Activated CD4-positive, alpha-beta T cell treated with anti-CD3 and anti-CD28 coated beads for 36 hours (primary cell): ENCODE measurements around the gene S100A13. TPM values are rescaled to one million over a fixed set of nuclear protein-coding genes. Genes with fewer than 3 reads are reported as not detected.
A peak's percentile ranks its signal among the peaks of the same experiment; 100 is the strongest.
"Not testable (repeated sequence)": the region's sequence is repeated elsewhere in the genome, so short reads cannot be mapped to it uniquely, and the experiment has no call there.

Experiments
- ATAC-seq: fragments of 200-7000 bp; cut with Tn5 transposase; one replicate; pipeline ENCODE4 v1.10.0; 2021; ENCODE audit warnings: mild to moderate bottlenecking, moderate library complexity
- CTCF ChIA-PET: fragments of 350-600 bp; sonication (Branson Sonifier 250); formaldehyde crosslinking; loops from one replicate; lab custom pipeline; 2021; ENCODE audit warnings: antibody characterized with exemption; lab: Charles Lee
- POLR2A ChIA-PET: fragments of 350-600 bp; sonication (Branson Sonifier 250); formaldehyde crosslinking; loops from one replicate; lab custom pipeline; 2021; ENCODE audit warnings: antibody characterized with exemption, inconsistent platforms; lab: Charles Lee
- DNase-seq: peaks from one replicate; pipeline ENCODE4 v3.0.0-alpha.2; 2020
- H3K27ac Mint-ChIP-seq: one replicate; pipeline ENCODE4 v1.8.0; 2021; ENCODE audit warnings: mixed read lengths
- H3K27me3 Mint-ChIP-seq: one replicate; pipeline ENCODE4 v1.8.0; 2021; ENCODE audit warnings: mixed read lengths
- H3K36me3 Mint-ChIP-seq: one replicate; pipeline ENCODE4 v1.8.0; 2021; ENCODE audit warnings: low read depth, mixed read lengths
- H3K4me1 Mint-ChIP-seq: one replicate; pipeline ENCODE4 v1.8.0; 2021; ENCODE audit warnings: mixed read lengths
- H3K4me3 Mint-ChIP-seq: one replicate; pipeline ENCODE4 v1.8.0; 2021; ENCODE audit warnings: mild to moderate bottlenecking, moderate library complexity, mixed read lengths
- H3K9me3 Mint-ChIP-seq: one replicate; pipeline ENCODE4 v1.8.0; 2021; ENCODE audit warnings: low read depth, mixed read lengths
- intact Hi-C, 2 experiments: fragments of 100-400 bp; cut with DNase I in 1 of 2; cut with micrococcal nuclease in 1 of 2; formaldehyde crosslinking; loops; one replicate each; pipeline versions ENCODE4 v1.14.2 to v1.15.1; 2022 to 2024; cut with DNase I, micrococcal nuclease
- total RNA-seq, 2 experiments: library from RNA; stranded (reverse); gene quantifications; one replicate each; pipeline ENCODE4 v1.2.3, GENCODE V29; 2021

S100A13 gene
- total RNA-seq, 2 experiments from 2014 or later, result 5.4 TPM

GRCh38 chr1:153648000-153648643, 20.8 kb upstream of the S100A13 start:
- CTCF ChIA-PET, result interaction anchor here (0.6 to 1.3 kb wide), 5 partner anchors 10 to 288 kb away, joined by 3 to 5 read pairs (median 3); no protein-coding TSS in a partner anchor
- peaks cover 51% of the 10 kb centered on the region for H3K4me1 Mint-ChIP-seq
- H3K27me3 Mint-ChIP-seq, result no peaks in the 10 kb centered on the region
- no peak for ATAC-seq
- intact Hi-C loops, result no loop called here
- POLR2A ChIA-PET, result interaction anchor here (0.6 to 0.8 kb wide), 3 partner anchors 14 to 469 kb away, joined by 3 to 4 read pairs (median 4); partner anchors contain the start of gene CHTOP
- H3K36me3 Mint-ChIP-seq, result peaks cover 45% of the 10 kb centered on the region
- H3K27ac Mint-ChIP-seq, result peak overlapping the region; percentile 43
- H3K9me3 Mint-ChIP-seq, result no peaks in the 10 kb centered on the region
- no peak for DNase-seq
- H3K4me3 Mint-ChIP-seq, result no peak overlapping the region

GRCh38 chr1:153647346-153647714, 20.0 kb upstream of the S100A13 start:
- intact Hi-C loops, result no loop called here
- ATAC-seq, result no peak
- H3K27ac Mint-ChIP-seq, result peak overlapping the region; percentile 75
- POLR2A ChIA-PET, result interaction anchor here (0.6 to 0.8 kb wide), 4 partner anchors 13 to 470 kb away, joined by 3 to 4 read pairs (median 4); partner anchors contain the start of gene CHTOP
- peaks cover 54% of the 10 kb centered on the region for H3K4me1 Mint-ChIP-seq
- no peaks in the 10 kb centered on the region for H3K9me3 Mint-ChIP-seq
- CTCF ChIA-PET, result interaction anchor here (0.9 kb wide), 1 partner anchor 9 kb away, joined by 3 read pairs; no protein-coding TSS in a partner anchor
- DNase-seq, result no peak
- H3K36me3 Mint-ChIP-seq, result peaks cover 51% of the 10 kb centered on the region
- peak overlapping the region; percentile 28 for H3K4me3 Mint-ChIP-seq
- H3K27me3 Mint-ChIP-seq, result no peaks in the 10 kb centered on the region

- no peaks in the 10 kb centered on the region for H3K27me3 Mint-ChIP-seq
- H3K9me3 Mint-ChIP-seq, result no peaks in the 10 kb centered on the region
- ChIA-PET CTCF (interaction anchor here (1.3 kb wide), 2 partner anchors 9 to 10 kb away, joined by 3 to 4 read pairs; no protein-coding TSS in a partner anchor), POLR2A (interaction anchor here (0.6 kb wide), 1 partner anchor 17 kb away, joined by 3 read pairs; no protein-coding TSS in a partner anchor)
- peak overlapping the region; percentile 75 for H3K27ac Mint-ChIP-seq
- intact Hi-C loops, result no loop called here
- H3K4me1 Mint-ChIP-seq, result peaks cover 57% of the 10 kb centered on the region
- DNase-seq (no peak), ATAC-seq (no peak)
- no peak overlapping the region for H3K4me3 Mint-ChIP-seq
- peaks cover 57% of the 10 kb centered on the region for H3K36me3 Mint-ChIP-seq
These were observed 19.5 kb upstream of the S100A13 start for GRCh38 chr1:153646672-153647345.

- Mint-ChIP-seq H3K4me1 (peaks cover 50% of the 10 kb centered on the region), H3K36me3 (peaks cover 75% of the 10 kb centered on the region), H3K4me3 (no peak overlapping the region), H3K27me3 (no peaks in the 10 kb centered on the region), H3K9me3 (no peaks in the 10 kb centered on the region), H3K27ac (peak overlapping the region; percentile 73)
- intact Hi-C loops, result no loop called here
- DNase-seq (no peak), ATAC-seq (no peak)
- CTCF ChIA-PET, result interaction anchor here (0.8 to 1.9 kb wide), 7 partner anchors 10 to 691 kb away, joined by 3 to 7 read pairs (median 4); partner anchors contain the start of genes CHTOP, ILF2 and S100A13
- POLR2A ChIA-PET, result interaction anchor here (0.6 to 1.2 kb wide), 3 partner anchors 10 to 92 kb away, joined by 3 to 6 read pairs (median 3); partner anchors contain the start of genes CHTOP and SNAPIN
These were observed 16.5 kb upstream of the S100A13 start for GRCh38 chr1:153643816-153644215.

DNA sequence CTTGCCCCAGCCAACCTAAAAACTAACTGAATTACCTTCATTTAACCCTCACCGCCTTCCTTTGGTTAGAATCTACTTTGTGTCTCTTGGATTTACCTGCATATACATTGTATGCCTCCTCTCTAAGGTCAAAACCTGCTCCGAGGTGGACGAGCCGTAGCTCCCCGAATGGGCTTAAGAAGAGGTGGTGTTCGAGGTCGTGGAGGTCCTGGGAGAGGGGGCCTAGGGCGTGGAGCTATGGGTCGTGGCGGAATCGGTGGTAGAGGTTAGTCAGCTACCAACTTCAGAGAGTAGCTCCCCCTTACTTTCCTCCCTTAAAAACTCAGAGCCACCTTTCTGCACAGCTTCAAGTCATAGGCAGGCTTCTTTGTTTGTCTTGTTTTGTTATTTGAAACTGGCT, 15.8 kb upstream of the S100A13 start:
- Mint-ChIP-seq H3K9me3 (no peaks in the 10 kb centered on the region), H3K27me3 (no peaks in the 10 kb centered on the region), H3K36me3 (peaks cover 80% of the 10 kb centered on the region), H3K4me3 (no peak overlapping the region), H3K27ac (peak overlapping the region; percentile 44), H3K4me1 (peaks cover 44% of the 10 kb centered on the region)
- CTCF ChIA-PET, result interaction anchor here (0.5 to 1.8 kb wide), 7 partner anchors 9 to 174 kb away, joined by 3 to 7 read pairs (median 3); partner anchors contain the start of genes CHTOP and S100A13
- POLR2A ChIA-PET, result interaction anchor here (0.5 to 1.2 kb wide), 5 partner anchors 9 to 516 kb away, joined by 3 to 6 read pairs (median 3); partner anchors contain the start of gene CHTOP
- intact Hi-C loops, result no loop called here
- ATAC-seq, result no peak
- no peak for DNase-seq

- Mint-ChIP-seq H3K36me3 (peaks cover 82% of the 10 kb centered on the region), H3K9me3 (no peaks in the 10 kb centered on the region), H3K4me3 (no peak overlapping the region), H3K27me3 (no peaks in the 10 kb centered on the region), H3K27ac (peak overlapping the region; percentile 39), H3K4me1 (peaks cover 45% of the 10 kb centered on the region)
- no peak for DNase-seq
- intact Hi-C loops, result no loop called here
- POLR2A ChIA-PET, result no interaction called here
- no peak for ATAC-seq
- CTCF ChIA-PET, result interaction anchor here (0.6 to 1.8 kb wide), 3 partner anchors 25 to 348 kb away, joined by 3 to 7 read pairs (median 4); no protein-coding TSS in a partner anchor
These were observed 14.9 kb upstream of the S100A13 start for GRCh38 chr1:153642161-153642560.

DNA sequence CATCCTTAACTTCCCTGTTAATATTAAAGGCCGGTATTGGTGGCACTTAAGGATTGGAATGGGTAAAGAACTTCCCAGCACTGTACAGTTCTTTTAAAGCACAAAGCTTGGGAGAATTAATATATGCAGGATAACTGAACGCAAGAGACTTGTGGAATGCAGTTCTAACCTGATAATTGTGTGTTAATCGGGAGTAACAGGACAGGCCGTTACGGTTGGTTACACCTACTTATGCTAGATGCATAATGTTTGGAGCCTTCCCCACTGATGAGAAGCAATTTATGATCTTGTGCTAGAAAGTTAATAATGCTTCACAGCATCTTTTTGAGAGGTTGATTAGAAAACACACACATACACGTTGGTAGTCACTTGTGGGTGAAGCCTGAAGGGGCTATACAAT, 13.6 kb upstream of the S100A13 start:
- Mint-ChIP-seq H3K27ac (peak overlapping the region; percentile 22), H3K36me3 (peaks cover 82% of the 10 kb centered on the region), H3K9me3 (no peaks in the 10 kb centered on the region), H3K4me3 (no peak overlapping the region), H3K27me3 (no peaks in the 10 kb centered on the region), H3K4me1 (peaks cover 51% of the 10 kb centered on the region)
- CTCF ChIA-PET, result interaction anchor here (2.2 kb wide), 1 partner anchor 130 kb away, joined by 7 read pairs; no protein-coding TSS in a partner anchor
- intact Hi-C loops, result no loop called here
- no peak for DNase-seq
- no peak for ATAC-seq
- POLR2A ChIA-PET, result interaction anchor here (0.8 kb wide), 1 partner anchor 13 kb away, joined by 3 read pairs; the partner anchor contains the start of gene S100A1

DNA sequence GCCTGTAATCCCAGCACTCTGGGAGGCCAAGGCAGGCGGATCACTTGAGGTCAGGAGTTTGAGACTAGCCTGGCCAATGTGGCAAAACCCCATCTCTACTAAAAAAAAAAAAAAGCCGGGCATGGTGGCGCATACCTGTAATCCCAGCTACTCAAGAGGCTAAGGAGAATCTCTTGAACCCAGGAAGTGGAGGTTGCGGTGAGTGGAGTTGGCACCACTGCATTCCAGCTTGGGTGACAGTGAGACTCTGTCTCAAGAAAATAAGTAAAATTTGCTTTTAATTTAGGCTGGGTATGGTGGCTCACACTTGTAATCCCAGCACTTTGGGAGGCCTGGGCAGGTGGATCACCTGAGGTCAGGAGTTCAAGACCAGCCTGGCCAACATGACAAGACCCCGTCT, 12.9 kb upstream of the S100A13 start:
- H3K27me3 Mint-ChIP-seq, H3K9me3 Mint-ChIP-seq, ATAC-seq, H3K27ac Mint-ChIP-seq, DNase-seq, intact Hi-C loops, H3K4me3 Mint-ChIP-seq: not testable (repeated sequence)
- Mint-ChIP-seq H3K36me3 (peaks cover 79% of the 10 kb centered on the region), H3K4me1 (peaks cover 49% of the 10 kb centered on the region)
- ChIA-PET POLR2A (interaction anchor here (0.6 to 1.0 kb wide), 4 partner anchors 10 to 92 kb away, joined by 3 to 6 read pairs (median 4); partner anchors contain the start of gene S100A1), CTCF (interaction anchor here (1.2 to 2.2 kb wide), 2 partner anchors 20 to 130 kb away, joined by 3 to 7 read pairs; no protein-coding TSS in a partner anchor)

GRCh38 chr1:153639280-153639679, 12.0 kb upstream of the S100A13 start:
- intact Hi-C loops, result no loop called here
- no peaks in the 10 kb centered on the region for H3K9me3 Mint-ChIP-seq
- no peaks in the 10 kb centered on the region for H3K27me3 Mint-ChIP-seq
- DNase-seq (no peak), ATAC-seq (no peak)
- peaks cover 45% of the 10 kb centered on the region for H3K4me1 Mint-ChIP-seq
- H3K27ac Mint-ChIP-seq, result no peak overlapping the region
- CTCF ChIA-PET, result interaction anchor here (0.7 to 2.2 kb wide), 4 partner anchors 10 to 129 kb away, joined by 3 to 8 read pairs (median 5); no protein-coding TSS in a partner anchor
- POLR2A ChIA-PET, result interaction anchor here (0.6 kb wide), 1 partner anchor 29 kb away, joined by 3 read pairs; no protein-coding TSS in a partner anchor
- H3K36me3 Mint-ChIP-seq, result peaks cover 76% of the 10 kb centered on the region
- H3K4me3 Mint-ChIP-seq, result no peak overlapping the region

- no peak overlapping the region for H3K27ac Mint-ChIP-seq
- no peaks in the 10 kb centered on the region for H3K27me3 Mint-ChIP-seq
- intact Hi-C loops, result no loop called here
- ATAC-seq, result no peak
- H3K4me3 Mint-ChIP-seq, result no peak overlapping the region
- DNase-seq, result no peak
- CTCF ChIA-PET, result interaction anchor here (0.6 to 1.9 kb wide), 10 partner anchors 8 to 347 kb away, joined by 3 to 8 read pairs (median 3); partner anchors contain the start of gene S100A1
- peaks cover 42% of the 10 kb centered on the region for H3K4me1 Mint-ChIP-seq
- no peaks in the 10 kb centered on the region for H3K9me3 Mint-ChIP-seq
- H3K36me3 Mint-ChIP-seq, result peaks cover 66% of the 10 kb centered on the region
- POLR2A ChIA-PET, result interaction anchor here (0.7 to 1.0 kb wide), 3 partner anchors 25 to 114 kb away, joined by 3 read pairs; no protein-coding TSS in a partner anchor
These were observed 11.0 kb upstream of the S100A13 start for GRCh38 chr1:153638261-153638660.
